Measurements from ENCODE around the gene MCM5. TPM values are rescaled to one million over a fixed set of nuclear protein-coding genes. Genes with fewer than 3 reads are reported as not detected.
A peak's percentile ranks its signal among the peaks of the same experiment; 100 is the strongest.

The MCM5 gene
- total and polyA plus RNA-seq, 2 of the 13 experiments (the other 11 are each of a cell fraction or from before 2014, with no cell fraction given): 40.2 to 93.5 TPM

GRCh38 chr22:35376728-35377472, 23.0 kb upstream of the MCM5 start (continued):
- TF ChIP-seq ZBTB40 (IDR thresholded peaks at IDR 0.05) (no peak), ZBTB40 (CRISPR knock-in tag; IDR thresholded peaks at IDR 0.05) (no peak; the same call in 1 of the 2 replicates), HMG20A (CRISPR knock-in tag; IDR thresholded peaks at IDR 0.05; ENCODE audit: borderline replicate concordance) (peak; percentile 55; the same call in 1 of the 2 replicates), ZNF704 (CRISPR knock-in tag; IDR thresholded peaks at IDR 0.05; ENCODE audit: borderline replicate concordance) (peak; percentile 44; the same call in 1 of the 2 replicates), NFE2L2 (IDR thresholded peaks at IDR 0.05; ENCODE audit: low read length) (peak; percentile 100), JUN (CRISPR knock-in tag; IDR thresholded peaks at IDR 0.05) (peak; percentile 39; the same call in 1 of the 2 replicates), TFE3 (CRISPR knock-in tag; IDR thresholded peaks at IDR 0.05) (peak; percentile 91), SMARCC2 (IDR thresholded peaks at IDR 0.05) (peak; percentile 66; the same call in 1 of the 2 replicates), HOMEZ (CRISPR knock-in tag; IDR thresholded peaks at IDR 0.05; ENCODE audit: low read depth) (peak; percentile 44; the same call in 1 of the 2 replicates), ZNF670 (CRISPR knock-in tag; IDR thresholded peaks at IDR 0.05; ENCODE audit: borderline replicate concordance) (0 out of 2 replicates have a peak, but pooled peaks have one; percentile 20), HES4 (CRISPR knock-in tag; IDR thresholded peaks at IDR 0.05; ENCODE audit: borderline replicate concordance) (no peak), MYC (CRISPR knock-in tag; IDR thresholded peaks at IDR 0.05; ENCODE audit: borderline replicate concordance) (peak; percentile 90; the same call in 1 of the 2 replicates), ZNF598 (CRISPR knock-in tag; IDR thresholded peaks at IDR 0.05; ENCODE audit: borderline replicate concordance) (0 out of 2 replicates have a peak, but pooled peaks have one; percentile 59), TSC22D2 (CRISPR knock-in tag; IDR thresholded peaks at IDR 0.05; ENCODE audit: borderline replicate concordance) (peak; percentile 35; the same call in 1 of the 2 replicates)

All from HepG2 (cell line).